Upper lobe of left lung (tissue), 6 donors: ENCODE results near the gene GNA14. TPM values are rescaled to one million over a fixed set of nuclear protein-coding genes. Genes with fewer than 3 reads are reported as not detected.

Source experiments
- ATAC-seq, 2 donors: fragments of 200-7000 bp; cut with Tn5 transposase; one replicate each; pipeline ENCODE4 v1.9.1; 2022; ENCODE audit warnings: mild to moderate bottlenecking in 2 of 2, moderate library complexity in 2 of 2; ENCODE audit not compliant: low FRiP score in 2 of 2
- DNase-seq, 2 donors: peaks; one replicate each; pipeline ENCODE4 v3.0.0-alpha.2; 2019 to 2020
- H3K27ac ChIP-seq, 4 donors: fragments of 200-600 bp; sonication (generic); one replicate each; pipeline ENCODE4 v1.5.1; 2016 to 2019
- H3K27me3 ChIP-seq, 4 donors: fragments of 200-600 bp; sonication (generic); one replicate each; pipeline ENCODE4 v1.5.1; 2017 to 2019
- H3K36me3 ChIP-seq, 4 donors: fragments of 200-600 bp; sonication (generic); one replicate each; pipeline ENCODE4 v1.5.1; 2016 to 2019
- H3K4me1 ChIP-seq, 4 donors: fragments of 200-600 bp; sonication (generic); one replicate each; pipeline ENCODE4 v1.5.1; 2018 to 2019
- H3K4me3 ChIP-seq, 4 donors: fragments of 200-600 bp; sonication (generic); one replicate each; pipeline ENCODE4 v1.5.1; 2017 to 2019; ENCODE audit warnings: mild to moderate bottlenecking in 2 of 4, moderate library complexity in 1 of 4
- H3K9me3 ChIP-seq, 4 donors: fragments of 200-600 bp; sonication (generic); one replicate each; pipeline ENCODE4 v1.5.1; 2018 to 2019
- EP300 ChIP-seq, 4 donors: sonication (generic); formaldehyde crosslinking; IDR thresholded peaks; one replicate each; pipeline ENCODE4 v1.5.1; 2017; ENCODE audit warnings: antibody characterized with exemption in 4 of 4, control low read depth in 2 of 4
- POLR2A ChIP-seq, 4 donors: fragments of 450-650 bp; IDR thresholded peaks; one replicate each; pipeline ENCODE4 v1.5.1; 2016 to 2017; ENCODE audit warnings: antibody characterized with exemption in 4 of 4, mild to moderate bottlenecking in 2 of 4
- POLR2AphosphoS5 ChIP-seq, 2 donors: sonication (generic); formaldehyde crosslinking; IDR thresholded peaks; one replicate each; pipeline ENCODE4 v1.5.1; 2017; ENCODE audit warnings: antibody characterized with exemption in 2 of 2
- WGBS, 2 donors: methylation state at CpG; one replicate each; pipeline ENCODE4 v1.1.5; 2017 to 2018; 5-methylcytosine and 5-hydroxymethylcytosine counted together
- total RNA-seq, 6 donors: library from RNA; depleted of rRNA in 4 of 6; stranded (reverse); fragments of >200 nt in 4 of 6; gene quantifications; one replicate each; pipeline versions ENCODE4 v1.1.0 to v1.2.1, GENCODE V29; 2016 to 2021
- TF ChIP-seq, protein P1 (sequence below), 6 experiments: fragments of 450-650 bp in 4 of 6; fragments of 200-600 bp in 2 of 6; sonication (generic) in 2 of 6; IDR thresholded peaks; one replicate each; pipeline ENCODE4 v1.5.1; 2016 to 2019; ENCODE audit warnings: antibody characterized with exemption in 6 of 6
- donor health status: DM: no; HTN: no; CAD: no; lungs with moderate emphysema.
- donor health status: DM: no; HTN: yes; CAD: no; lungs with severe emphysema.

GNA14 gene
- total RNA-seq, 6 donors from 2014 or later: 6.0 to 28.3 (median 14.9) TPM

DNA sequence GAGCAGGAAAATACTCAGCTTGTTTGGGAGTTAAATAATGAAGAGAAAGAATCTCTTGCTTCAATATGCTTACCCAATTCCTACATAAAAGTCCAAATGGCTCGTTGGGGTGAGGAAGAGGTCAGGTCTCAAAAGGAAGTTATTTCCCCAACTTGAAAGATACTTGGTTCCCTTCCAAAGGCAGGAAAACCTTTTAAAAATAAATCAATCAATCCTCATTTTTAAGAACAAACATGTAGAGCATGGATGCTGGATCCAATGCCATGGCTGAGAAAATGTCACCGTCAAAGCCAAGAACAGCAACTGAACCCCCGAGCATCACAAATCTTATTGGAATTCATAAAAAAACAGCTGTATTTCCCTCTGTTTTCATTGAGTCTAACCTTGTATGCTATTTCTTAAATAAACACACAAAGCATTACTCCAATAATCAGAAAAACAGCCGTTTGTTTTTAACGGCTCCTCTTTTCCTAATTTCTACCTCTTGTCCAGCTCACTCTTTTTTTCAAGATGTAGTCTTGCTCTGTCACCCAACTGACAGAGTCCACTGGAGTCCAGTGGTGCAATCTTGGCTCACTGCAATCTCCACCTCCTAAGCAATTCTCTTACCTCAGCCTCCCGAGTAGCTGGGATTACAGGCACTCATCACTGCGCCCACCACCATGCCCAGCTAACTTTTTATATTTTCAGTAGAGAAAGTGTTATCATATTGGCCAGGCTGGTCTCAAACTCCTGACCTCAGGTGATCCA lies 140.7 kb downstream of the GNA14 start:
- Histone ChIP-seq H3K4me3 (no peak overlapping the region), H3K9me3 (no peaks in the 10 kb centered on the region), H3K4me1 (peaks cover 0 to 12% (median 5%) of the 10 kb centered on the region in 4 donors), H3K36me3 (no peaks in the 10 kb centered on the region), H3K27ac (peak overlapping the region in 2 of 4 donors; percentile 34 to 39), H3K27me3 (no peaks in the 10 kb centered on the region)
- DNase-seq: no peak
- 50 to 51% methylated on average over 7 of the region's 7 CpGs for WGBS, 2 donors
- ATAC-seq: peak in 1 of 2 donors; percentile 36
- no peak for TF ChIP-seq POLR2A (IDR thresholded peaks at IDR 0.05)
- no peak for TF ChIP-seq POLR2AphosphoS5 (IDR thresholded peaks at IDR 0.05)
- TF ChIP-seq EP300 (IDR thresholded peaks at IDR 0.05): no peak
- TF ChIP-seq, protein P1, sequence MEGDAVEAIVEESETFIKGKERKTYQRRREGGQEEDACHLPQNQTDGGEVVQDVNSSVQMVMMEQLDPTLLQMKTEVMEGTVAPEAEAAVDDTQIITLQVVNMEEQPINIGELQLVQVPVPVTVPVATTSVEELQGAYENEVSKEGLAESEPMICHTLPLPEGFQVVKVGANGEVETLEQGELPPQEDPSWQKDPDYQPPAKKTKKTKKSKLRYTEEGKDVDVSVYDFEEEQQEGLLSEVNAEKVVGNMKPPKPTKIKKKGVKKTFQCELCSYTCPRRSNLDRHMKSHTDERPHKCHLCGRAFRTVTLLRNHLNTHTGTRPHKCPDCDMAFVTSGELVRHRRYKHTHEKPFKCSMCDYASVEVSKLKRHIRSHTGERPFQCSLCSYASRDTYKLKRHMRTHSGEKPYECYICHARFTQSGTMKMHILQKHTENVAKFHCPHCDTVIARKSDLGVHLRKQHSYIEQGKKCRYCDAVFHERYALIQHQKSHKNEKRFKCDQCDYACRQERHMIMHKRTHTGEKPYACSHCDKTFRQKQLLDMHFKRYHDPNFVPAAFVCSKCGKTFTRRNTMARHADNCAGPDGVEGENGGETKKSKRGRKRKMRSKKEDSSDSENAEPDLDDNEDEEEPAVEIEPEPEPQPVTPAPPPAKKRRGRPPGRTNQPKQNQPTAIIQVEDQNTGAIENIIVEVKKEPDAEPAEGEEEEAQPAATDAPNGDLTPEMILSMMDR (IDR thresholded peaks at IDR 0.05): no peak

DNA sequence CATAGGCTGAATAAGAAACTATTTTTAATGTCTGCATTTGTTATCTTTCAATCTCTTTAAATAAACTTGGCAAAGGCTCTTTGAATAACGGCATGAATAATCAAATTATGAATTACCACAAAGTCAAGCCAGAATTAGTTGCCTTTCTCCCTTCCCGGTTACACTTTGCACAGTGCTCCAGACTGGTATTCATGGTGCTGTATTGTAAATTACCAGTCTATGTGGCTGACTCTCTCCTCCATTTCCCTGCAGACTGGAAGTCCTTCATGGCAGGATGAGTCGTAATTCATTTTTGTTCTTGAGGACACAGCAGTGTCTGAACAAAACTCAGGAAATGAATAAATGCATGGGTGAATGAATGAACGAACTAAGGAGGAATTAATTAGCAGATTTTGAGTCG lies 142.9 kb downstream of the GNA14 start:
- no peak overlapping the region for H3K27ac ChIP-seq
- ATAC-seq (no peak), DNase-seq (no peak)
- peaks cover 0 to 12% (median 5%) of the 10 kb centered on the region in 4 donors for H3K4me1 ChIP-seq
- TF ChIP-seq POLR2A (IDR thresholded peaks at IDR 0.05) (no peak), POLR2AphosphoS5 (IDR thresholded peaks at IDR 0.05) (no peak), EP300 (IDR thresholded peaks at IDR 0.05) (no peak)
- TF ChIP-seq, protein P1 (IDR thresholded peaks at IDR 0.05): no peak
- no peaks in the 10 kb centered on the region for H3K27me3 ChIP-seq
- H3K9me3 ChIP-seq: no peaks in the 10 kb centered on the region
- H3K4me3 ChIP-seq: no peak overlapping the region
- H3K36me3 ChIP-seq: no peaks in the 10 kb centered on the region
- 68 to 71% methylated on average over 5 of the region's 5 CpGs for WGBS, 2 donors

DNA sequence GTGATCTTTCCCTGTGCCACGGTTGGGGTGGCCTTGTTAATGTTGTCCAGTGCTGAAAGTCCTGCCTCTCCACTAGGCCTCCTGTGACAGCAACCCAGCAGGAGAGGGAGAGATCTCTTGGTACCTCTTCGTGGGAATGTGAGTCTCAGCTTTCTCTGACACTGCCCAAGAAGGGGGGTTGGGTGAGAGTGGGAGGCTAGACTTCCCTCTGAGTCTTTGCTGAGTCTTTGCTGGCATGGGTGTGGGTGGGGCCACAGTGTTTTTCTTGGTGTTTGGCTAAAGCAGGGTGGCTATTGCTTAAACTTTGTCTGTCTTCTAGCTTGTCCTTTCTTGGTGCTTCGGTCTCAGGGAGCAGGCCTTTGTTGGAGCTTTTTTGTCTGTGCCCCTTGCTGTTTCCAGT lies 145.6 kb downstream of the GNA14 start:
- Histone ChIP-seq H3K27ac (no peak overlapping the region), H3K27me3 (no peaks in the 10 kb centered on the region), H3K4me3 (no peak overlapping the region), H3K36me3 (no peaks in the 10 kb centered on the region), H3K4me1 (peaks cover 2 to 11% (median 8%) of the 10 kb centered on the region in 4 donors), H3K9me3 (no peaks in the 10 kb centered on the region)
- ATAC-seq (no peak), DNase-seq (no peak)
- TF ChIP-seq, protein P1 (IDR thresholded peaks at IDR 0.05): no peak
- TF ChIP-seq POLR2AphosphoS5 (IDR thresholded peaks at IDR 0.05) (no peak), POLR2A (IDR thresholded peaks at IDR 0.05) (no peak), EP300 (IDR thresholded peaks at IDR 0.05) (no peak)
- 92 to 96% methylated on average over 1 to 3 of the region's 3 CpGs for WGBS, 2 donors

DNA sequence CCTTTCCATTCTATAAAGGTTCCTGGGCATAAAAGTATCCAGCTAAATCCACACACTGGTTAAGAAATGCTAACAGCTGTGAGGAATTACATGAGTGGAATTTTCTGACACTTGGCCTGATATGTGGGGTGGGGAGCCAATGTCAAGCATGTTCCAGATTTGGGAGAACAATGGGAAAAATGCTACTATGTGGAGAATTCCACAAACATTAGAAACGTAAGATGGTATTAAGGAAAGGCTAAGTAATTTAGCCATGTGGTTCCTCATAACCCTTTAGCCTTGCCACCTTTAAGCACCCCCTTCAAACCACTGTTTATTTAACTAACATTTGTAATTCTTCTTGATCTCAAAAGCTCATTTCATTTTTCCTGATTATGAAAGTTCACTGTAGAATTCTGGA lies 149.2 kb downstream of the GNA14 start:
- WGBS, 2 donors: 46 to 57% methylated on average over 1 of the region's 1 CpG

More for the DNA sequence above, 149.2 kb downstream of the GNA14 start:
- no peak overlapping the region for H3K4me3 ChIP-seq
- H3K9me3 ChIP-seq: no peaks in the 10 kb centered on the region
- H3K36me3 ChIP-seq: no peaks in the 10 kb centered on the region
- ATAC-seq (no peak), DNase-seq (no peak)
- peaks cover 0 to 12% (median 6%) of the 10 kb centered on the region in 4 donors for H3K4me1 ChIP-seq
- H3K27ac ChIP-seq: no peak overlapping the region
- H3K27me3 ChIP-seq: no peaks in the 10 kb centered on the region
- no peak for TF ChIP-seq EP300 (IDR thresholded peaks at IDR 0.05)
- TF ChIP-seq, protein P1 (IDR thresholded peaks at IDR 0.05): no peak
- TF ChIP-seq POLR2A (IDR thresholded peaks at IDR 0.05): no peak
- no peak for TF ChIP-seq POLR2AphosphoS5 (IDR thresholded peaks at IDR 0.05)
